ENCODE results near the gene SMIM5. TPM values are rescaled to one million over a fixed set of nuclear protein-coding genes. Genes with fewer than 3 reads are reported as not detected.
"Not testable (repeated sequence)": the region's sequence is repeated elsewhere in the genome, so short reads cannot be mapped to it uniquely, and the experiment has no call there.

Gene SMIM5
- total RNA-seq, 1 experiment from 2014 or later: not detected

- Histone ChIP-seq H3K4me3 (ENCODE audit: insufficient read depth, low read depth, low read length) (no peak overlapping the region), H3K27me3 (ENCODE audit: control insufficient read depth, insufficient read depth, low read length) (no peaks in the 10 kb centered on the region), H3K36me3 (replicated peaks; ENCODE audit: control insufficient read depth, insufficient read depth, low read length) (peaks cover 2% of the 10 kb centered on the region)
- DNase-seq: peak; percentile 35
Observed at GRCh38 chr17:75637551-75637950, 4.3 kb downstream of the SMIM5 start.

GRCh38 chr17:75638039-75638438, 4.8 kb downstream of the SMIM5 start:
- DNase-seq; H3K36me3 ChIP-seq (replicated peaks; ENCODE audit: control insufficient read depth, insufficient read depth, low read length); H3K27me3 ChIP-seq (ENCODE audit: control insufficient read depth, insufficient read depth, low read length); H3K4me3 ChIP-seq (ENCODE audit: insufficient read depth, low read depth, low read length): not testable (repeated sequence)

- H3K27me3 ChIP-seq (ENCODE audit: control insufficient read depth, insufficient read depth, low read length): no peaks in the 10 kb centered on the region
- H3K4me3 ChIP-seq (ENCODE audit: insufficient read depth, low read depth, low read length): no peak overlapping the region
- peaks cover 2% of the 10 kb centered on the region for H3K36me3 ChIP-seq (replicated peaks; ENCODE audit: control insufficient read depth, insufficient read depth, low read length)
- DNase-seq: peak; percentile 34
Observed at GRCh38 chr17:75638893-75639292, 5.7 kb downstream of the SMIM5 start.

GRCh38 chr17:75639327-75639726, 6.1 kb downstream of the SMIM5 start:
- DNase-seq: no peak
- H3K4me3 ChIP-seq (ENCODE audit: insufficient read depth, low read depth, low read length): no peak overlapping the region
- no peaks in the 10 kb centered on the region for H3K27me3 ChIP-seq (ENCODE audit: control insufficient read depth, insufficient read depth, low read length)
- H3K36me3 ChIP-seq (replicated peaks; ENCODE audit: control insufficient read depth, insufficient read depth, low read length): peaks cover 2% of the 10 kb centered on the region

- H3K27me3 ChIP-seq (ENCODE audit: control insufficient read depth, insufficient read depth, low read length): no peaks in the 10 kb centered on the region
- peak; percentile 56 for DNase-seq
- no peak overlapping the region for H3K4me3 ChIP-seq (ENCODE audit: insufficient read depth, low read depth, low read length)
- H3K36me3 ChIP-seq (replicated peaks; ENCODE audit: control insufficient read depth, insufficient read depth, low read length): peaks cover 2% of the 10 kb centered on the region
Observed at GRCh38 chr17:75639771-75640555, 6.7 kb downstream of the SMIM5 start.

GRCh38 chr17:75640556-75641119, 7.4 kb downstream of the SMIM5 start:
- DNase-seq: peak; percentile 36
- Histone ChIP-seq H3K4me3 (ENCODE audit: insufficient read depth, low read depth, low read length) (no peak overlapping the region), H3K27me3 (ENCODE audit: control insufficient read depth, insufficient read depth, low read length) (no peaks in the 10 kb centered on the region), H3K36me3 (replicated peaks; ENCODE audit: control insufficient read depth, insufficient read depth, low read length) (peaks cover 2% of the 10 kb centered on the region)

GRCh38 chr17:75641343-75641742, 8.1 kb downstream of the SMIM5 start:
- DNase-seq: no peak
- peaks cover 2% of the 10 kb centered on the region for H3K36me3 ChIP-seq (replicated peaks; ENCODE audit: control insufficient read depth, insufficient read depth, low read length)
- no peaks in the 10 kb centered on the region for H3K27me3 ChIP-seq (ENCODE audit: control insufficient read depth, insufficient read depth, low read length)
- no peak overlapping the region for H3K4me3 ChIP-seq (ENCODE audit: insufficient read depth, low read depth, low read length)

- Histone ChIP-seq H3K27me3 (ENCODE audit: control insufficient read depth, insufficient read depth, low read length) (no peaks in the 10 kb centered on the region), H3K4me3 (ENCODE audit: insufficient read depth, low read depth, low read length) (no peak overlapping the region), H3K36me3 (replicated peaks; ENCODE audit: control insufficient read depth, insufficient read depth, low read length) (peaks cover 2% of the 10 kb centered on the region)
- peak; percentile 38 for DNase-seq
Observed at GRCh38 chr17:75642182-75642783, 9.0 kb downstream of the SMIM5 start.

- Histone ChIP-seq H3K27me3 (ENCODE audit: control insufficient read depth, insufficient read depth, low read length) (no peaks in the 10 kb centered on the region), H3K4me3 (ENCODE audit: insufficient read depth, low read depth, low read length) (no peak overlapping the region), H3K36me3 (replicated peaks; ENCODE audit: control insufficient read depth, insufficient read depth, low read length) (peaks cover 2% of the 10 kb centered on the region)
- peak; percentile 86 for DNase-seq
Observed at GRCh38 chr17:75642784-75643642, 9.8 kb downstream of the SMIM5 start.

GRCh38 chr17:75643643-75644017, 10.4 kb downstream of the SMIM5 start:
- Histone ChIP-seq H3K36me3 (replicated peaks; ENCODE audit: control insufficient read depth, insufficient read depth, low read length) (peaks cover 2% of the 10 kb centered on the region), H3K27me3 (ENCODE audit: control insufficient read depth, insufficient read depth, low read length) (no peaks in the 10 kb centered on the region), H3K4me3 (ENCODE audit: insufficient read depth, low read depth, low read length) (no peak overlapping the region)
- peak; percentile 29 for DNase-seq

GRCh38 chr17:75645501-75645888, 12.3 kb downstream of the SMIM5 start:
- DNase-seq: peak; percentile 30
- H3K36me3 ChIP-seq (replicated peaks; ENCODE audit: control insufficient read depth, insufficient read depth, low read length): peaks cover 5% of the 10 kb centered on the region
- H3K4me3 ChIP-seq (ENCODE audit: insufficient read depth, low read depth, low read length): no peak overlapping the region
- H3K27me3 ChIP-seq (ENCODE audit: control insufficient read depth, insufficient read depth, low read length): no peaks in the 10 kb centered on the region

- H3K36me3 ChIP-seq (replicated peaks; ENCODE audit: control insufficient read depth, insufficient read depth, low read length): peaks cover 9% of the 10 kb centered on the region
- no peaks in the 10 kb centered on the region for H3K27me3 ChIP-seq (ENCODE audit: control insufficient read depth, insufficient read depth, low read length)
- peak; percentile 42 for DNase-seq
- no peak overlapping the region for H3K4me3 ChIP-seq (ENCODE audit: insufficient read depth, low read depth, low read length)
Observed at GRCh38 chr17:75645889-75646637, 12.8 kb downstream of the SMIM5 start.

- H3K36me3 ChIP-seq (replicated peaks; ENCODE audit: control insufficient read depth, insufficient read depth, low read length): peaks cover 7% of the 10 kb centered on the region
- no peaks in the 10 kb centered on the region for H3K27me3 ChIP-seq (ENCODE audit: control insufficient read depth, insufficient read depth, low read length)
- no peak overlapping the region for H3K4me3 ChIP-seq (ENCODE audit: insufficient read depth, low read depth, low read length)
- no peak for DNase-seq
Observed at GRCh38 chr17:75646638-75646992, 13.4 kb downstream of the SMIM5 start.

GRCh38 chr17:75647061-75647460, 13.8 kb downstream of the SMIM5 start:
- peaks cover 7% of the 10 kb centered on the region for H3K36me3 ChIP-seq (replicated peaks; ENCODE audit: control insufficient read depth, insufficient read depth, low read length)
- DNase-seq: peak; percentile 32
- no peak overlapping the region for H3K4me3 ChIP-seq (ENCODE audit: insufficient read depth, low read depth, low read length)
- H3K27me3 ChIP-seq (ENCODE audit: control insufficient read depth, insufficient read depth, low read length): no peaks in the 10 kb centered on the region

Measured in H7 (cell line).